Measurements from ENCODE around the gene PHAF1. TPM values are rescaled to one million over a fixed set of nuclear protein-coding genes. Genes with fewer than 3 reads are reported as not detected.

PHAF1 gene
- total and polyA plus RNA-seq, 2 of the 13 experiments (the other 11 are each of a cell fraction or from before 2014, with no cell fraction given), result 48.3 to 174 TPM

DNA sequence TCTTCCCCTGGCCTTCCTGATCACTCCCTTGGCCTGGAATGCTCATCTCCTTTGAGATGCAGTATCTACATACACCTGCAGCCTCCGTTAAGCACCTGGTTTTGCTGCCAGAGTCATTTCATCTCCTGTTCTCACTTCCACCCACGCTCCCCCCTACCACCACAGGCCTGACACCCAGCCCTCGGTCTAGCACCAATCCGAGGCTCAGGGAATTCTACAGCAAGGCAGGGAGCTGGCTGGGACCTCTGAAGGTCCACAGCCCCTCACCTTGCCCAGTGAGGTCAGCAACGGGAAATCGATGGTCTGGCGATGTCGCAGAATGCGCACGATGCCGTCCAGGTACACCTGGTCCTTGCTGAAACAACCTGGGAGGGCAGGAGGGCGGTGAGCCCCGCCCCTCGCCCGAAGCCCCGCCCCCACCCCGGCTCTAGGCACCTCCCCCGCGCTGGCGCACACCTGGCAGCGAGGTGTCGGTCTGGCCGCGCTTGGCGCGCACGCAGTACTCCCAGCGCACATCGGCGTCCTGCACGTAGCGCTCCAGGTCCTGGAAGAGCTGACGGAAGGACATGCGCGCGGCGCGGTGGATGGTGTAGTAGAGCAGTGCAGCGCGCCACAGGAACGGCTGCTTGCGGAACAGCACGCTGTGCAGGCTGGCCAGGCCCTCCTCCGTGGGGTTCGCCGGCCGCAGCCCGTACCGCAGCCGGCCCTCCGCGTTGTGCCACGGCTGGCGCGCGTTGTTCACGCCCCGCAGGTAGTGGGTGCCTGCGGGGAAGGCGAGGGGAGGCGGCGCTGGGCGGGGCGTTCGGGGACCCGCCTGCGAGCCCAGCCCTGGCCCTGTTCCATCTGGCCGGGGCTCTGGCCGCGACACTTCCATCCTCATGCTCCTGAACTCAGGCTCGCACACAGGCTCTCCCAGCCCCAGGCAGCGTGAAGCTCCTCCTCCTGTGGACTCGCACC lies 68.3 kb downstream of the PHAF1 start (continued):
- TF ChIP-seq, protein P1, sequence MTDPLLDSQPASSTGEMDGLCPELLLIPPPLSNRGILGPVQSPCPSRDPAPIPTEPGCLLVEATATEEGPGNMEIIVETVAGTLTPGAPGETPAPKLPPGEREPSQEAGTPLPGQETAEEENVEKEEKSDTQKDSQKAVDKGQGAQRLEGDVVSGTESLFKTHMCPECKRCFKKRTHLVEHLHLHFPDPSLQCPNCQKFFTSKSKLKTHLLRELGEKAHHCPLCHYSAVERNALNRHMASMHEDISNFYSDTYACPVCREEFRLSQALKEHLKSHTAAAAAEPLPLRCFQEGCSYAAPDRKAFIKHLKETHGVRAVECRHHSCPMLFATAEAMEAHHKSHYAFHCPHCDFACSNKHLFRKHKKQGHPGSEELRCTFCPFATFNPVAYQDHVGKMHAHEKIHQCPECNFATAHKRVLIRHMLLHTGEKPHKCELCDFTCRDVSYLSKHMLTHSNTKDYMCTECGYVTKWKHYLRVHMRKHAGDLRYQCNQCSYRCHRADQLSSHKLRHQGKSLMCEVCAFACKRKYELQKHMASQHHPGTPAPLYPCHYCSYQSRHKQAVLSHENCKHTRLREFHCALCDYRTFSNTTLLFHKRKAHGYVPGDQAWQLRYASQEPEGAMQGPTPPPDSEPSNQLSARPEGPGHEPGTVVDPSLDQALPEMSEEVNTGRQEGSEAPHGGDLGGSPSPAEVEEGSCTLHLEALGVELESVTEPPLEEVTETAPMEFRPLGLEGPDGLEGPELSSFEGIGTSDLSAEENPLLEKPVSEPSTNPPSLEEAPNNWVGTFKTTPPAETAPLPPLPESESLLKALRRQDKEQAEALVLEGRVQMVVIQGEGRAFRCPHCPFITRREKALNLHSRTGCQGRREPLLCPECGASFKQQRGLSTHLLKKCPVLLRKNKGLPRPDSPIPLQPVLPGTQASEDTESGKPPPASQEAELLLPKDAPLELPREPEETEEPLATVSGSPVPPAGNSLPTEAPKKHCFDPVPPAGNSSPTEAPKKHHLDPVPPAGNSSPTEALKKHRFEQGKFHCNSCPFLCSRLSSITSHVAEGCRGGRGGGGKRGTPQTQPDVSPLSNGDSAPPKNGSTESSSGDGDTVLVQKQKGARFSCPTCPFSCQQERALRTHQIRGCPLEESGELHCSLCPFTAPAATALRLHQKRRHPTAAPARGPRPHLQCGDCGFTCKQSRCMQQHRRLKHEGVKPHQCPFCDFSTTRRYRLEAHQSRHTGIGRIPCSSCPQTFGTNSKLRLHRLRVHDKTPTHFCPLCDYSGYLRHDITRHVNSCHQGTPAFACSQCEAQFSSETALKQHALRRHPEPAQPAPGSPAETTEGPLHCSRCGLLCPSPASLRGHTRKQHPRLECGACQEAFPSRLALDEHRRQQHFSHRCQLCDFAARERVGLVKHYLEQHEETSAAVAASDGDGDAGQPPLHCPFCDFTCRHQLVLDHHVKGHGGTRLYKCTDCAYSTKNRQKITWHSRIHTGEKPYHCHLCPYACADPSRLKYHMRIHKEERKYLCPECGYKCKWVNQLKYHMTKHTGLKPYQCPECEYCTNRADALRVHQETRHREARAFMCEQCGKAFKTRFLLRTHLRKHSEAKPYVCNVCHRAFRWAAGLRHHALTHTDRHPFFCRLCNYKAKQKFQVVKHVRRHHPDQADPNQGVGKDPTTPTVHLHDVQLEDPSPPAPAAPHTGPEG (CRISPR knock-in tag; IDR thresholded peaks at IDR 0.05), result peak; percentile 43; the same call in 1 of the 2 replicates
- peak; percentile 88 for TF ChIP-seq CHCHD3 (CRISPR knock-in tag; IDR thresholded peaks at IDR 0.05)
- TF ChIP-seq, protein P2, sequence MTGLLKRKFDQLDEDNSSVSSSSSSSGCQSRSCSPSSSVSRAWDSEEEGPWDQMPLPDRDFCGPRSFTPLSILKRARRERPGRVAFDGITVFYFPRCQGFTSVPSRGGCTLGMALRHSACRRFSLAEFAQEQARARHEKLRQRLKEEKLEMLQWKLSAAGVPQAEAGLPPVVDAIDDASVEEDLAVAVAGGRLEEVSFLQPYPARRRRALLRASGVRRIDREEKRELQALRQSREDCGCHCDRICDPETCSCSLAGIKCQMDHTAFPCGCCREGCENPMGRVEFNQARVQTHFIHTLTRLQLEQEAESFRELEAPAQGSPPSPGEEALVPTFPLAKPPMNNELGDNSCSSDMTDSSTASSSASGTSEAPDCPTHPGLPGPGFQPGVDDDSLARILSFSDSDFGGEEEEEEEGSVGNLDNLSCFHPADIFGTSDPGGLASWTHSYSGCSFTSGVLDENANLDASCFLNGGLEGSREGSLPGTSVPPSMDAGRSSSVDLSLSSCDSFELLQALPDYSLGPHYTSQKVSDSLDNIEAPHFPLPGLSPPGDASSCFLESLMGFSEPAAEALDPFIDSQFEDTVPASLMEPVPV (CRISPR knock-in tag; IDR thresholded peaks at IDR 0.05), result no peak
- peak; percentile 59; the same call in 1 of the 2 replicates for TF ChIP-seq HDAC1 (CRISPR knock-in tag; IDR thresholded peaks at IDR 0.05)
- TF ChIP-seq NBN (conservative IDR thresholded peaks at IDR 0.05), result no peak
- TF ChIP-seq, protein P3, sequence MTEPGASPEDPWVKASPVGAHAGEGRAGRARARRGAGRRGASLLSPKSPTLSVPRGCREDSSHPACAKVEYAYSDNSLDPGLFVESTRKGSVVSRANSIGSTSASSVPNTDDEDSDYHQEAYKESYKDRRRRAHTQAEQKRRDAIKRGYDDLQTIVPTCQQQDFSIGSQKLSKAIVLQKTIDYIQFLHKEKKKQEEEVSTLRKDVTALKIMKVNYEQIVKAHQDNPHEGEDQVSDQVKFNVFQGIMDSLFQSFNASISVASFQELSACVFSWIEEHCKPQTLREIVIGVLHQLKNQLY (CRISPR knock-in tag; IDR thresholded peaks at IDR 0.05), result no peak
- TF ChIP-seq, protein P4, sequence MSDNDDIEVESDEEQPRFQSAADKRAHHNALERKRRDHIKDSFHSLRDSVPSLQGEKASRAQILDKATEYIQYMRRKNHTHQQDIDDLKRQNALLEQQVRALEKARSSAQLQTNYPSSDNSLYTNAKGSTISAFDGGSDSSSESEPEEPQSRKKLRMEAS (IDR thresholded peaks at IDR 0.05), result peak; percentile 88
- peak; percentile 38 for TF ChIP-seq SP2 (CRISPR knock-in tag; IDR thresholded peaks at IDR 0.05)
- no peak for TF ChIP-seq KDM4B (CRISPR knock-in tag; IDR thresholded peaks at IDR 0.05)
- TF ChIP-seq ZFAT (CRISPR knock-in tag; conservative IDR thresholded peaks at IDR 0.05), result no peak
- TF ChIP-seq ZFX (CRISPR knock-in tag; IDR thresholded peaks at IDR 0.05; ENCODE audit: low read depth), result peak; percentile 88
- TF ChIP-seq NFE2L2 (IDR thresholded peaks at IDR 0.05; ENCODE audit: low read length), result no peak
- TF ChIP-seq, protein P5, sequence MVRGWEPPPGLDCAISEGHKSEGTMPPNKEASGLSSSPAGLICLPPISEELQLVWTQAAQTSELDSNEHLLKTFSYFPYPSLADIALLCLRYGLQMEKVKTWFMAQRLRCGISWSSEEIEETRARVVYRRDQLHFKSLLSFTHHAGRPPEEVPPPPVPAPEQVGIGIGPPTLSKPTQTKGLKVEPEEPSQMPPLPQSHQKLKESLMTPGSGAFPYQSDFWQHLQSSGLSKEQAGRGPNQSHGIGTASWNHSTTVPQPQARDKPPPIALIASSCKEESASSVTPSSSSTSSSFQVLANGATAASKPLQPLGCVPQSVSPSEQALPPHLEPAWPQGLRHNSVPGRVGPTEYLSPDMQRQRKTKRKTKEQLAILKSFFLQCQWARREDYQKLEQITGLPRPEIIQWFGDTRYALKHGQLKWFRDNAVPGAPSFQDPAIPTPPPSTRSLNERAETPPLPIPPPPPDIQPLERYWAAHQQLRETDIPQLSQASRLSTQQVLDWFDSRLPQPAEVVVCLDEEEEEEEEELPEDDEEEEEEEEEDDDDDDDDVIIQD (CRISPR knock-in tag; IDR thresholded peaks at IDR 0.05; ENCODE audit: low read depth), result no peak
- peak; percentile 82 for TF ChIP-seq KDM5B (CRISPR knock-in tag; IDR thresholded peaks at IDR 0.05; ENCODE audit: borderline replicate concordance)
- no peak for TF ChIP-seq FOXJ3 (CRISPR knock-in tag; IDR thresholded peaks at IDR 0.05; ENCODE audit: borderline replicate concordance)
- TF ChIP-seq ZNF792 (CRISPR knock-in tag; IDR thresholded peaks at IDR 0.05), result no peak
- TF ChIP-seq, protein P6, sequence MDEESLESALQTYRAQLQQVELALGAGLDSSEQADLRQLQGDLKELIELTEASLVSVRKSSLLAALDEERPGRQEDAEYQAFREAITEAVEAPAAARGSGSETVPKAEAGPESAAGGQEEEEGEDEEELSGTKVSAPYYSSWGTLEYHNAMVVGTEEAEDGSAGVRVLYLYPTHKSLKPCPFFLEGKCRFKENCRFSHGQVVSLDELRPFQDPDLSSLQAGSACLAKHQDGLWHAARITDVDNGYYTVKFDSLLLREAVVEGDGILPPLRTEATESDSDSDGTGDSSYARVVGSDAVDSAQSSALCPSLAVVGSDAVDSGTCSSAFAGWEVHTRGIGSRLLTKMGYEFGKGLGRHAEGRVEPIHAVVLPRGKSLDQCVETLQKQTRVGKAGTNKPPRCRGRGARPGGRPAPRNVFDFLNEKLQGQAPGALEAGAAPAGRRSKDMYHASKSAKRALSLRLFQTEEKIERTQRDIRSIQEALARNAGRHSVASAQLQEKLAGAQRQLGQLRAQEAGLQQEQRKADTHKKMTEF (CRISPR knock-in tag; IDR thresholded peaks at IDR 0.05), result peak; percentile 66; the same call in 1 of the 2 replicates
- TF ChIP-seq ZNF224 (CRISPR knock-in tag; IDR thresholded peaks at IDR 0.05), result no peak

Measured in HepG2 (cell line).